ENCODE results near the gene PCBD2.

- TF ChIP-seq SIN3A (IDR thresholded peaks at IDR 0.05; ENCODE audit: borderline replicate concordance, insufficient read depth, low read length) = no peak
- TF ChIP-seq POLR2AphosphoS5 (IDR thresholded peaks at IDR 0.05; ENCODE audit: low read depth, low read length) = no peak
- TF ChIP-seq REST (IDR thresholded peaks at IDR 0.05; ENCODE audit: insufficient read depth in 1 of 2, low read depth in 2 of 2, low read length in 2 of 2) = no peak
- no peak for TF ChIP-seq TAF1 (IDR thresholded peaks at IDR 0.05; ENCODE audit: borderline replicate concordance, insufficient read depth, low read length)
These were observed 32.6 kb downstream of the PCBD2 start for GRCh38 chr5:134937526-134937925.

Data from PFSK-1 (cell line).